Measurements from ENCODE around the gene GTPBP10.
A peak's percentile ranks its signal among the peaks of the same experiment; 100 is the strongest.
"Not testable (repeated sequence)": the region's sequence is repeated elsewhere in the genome, so short reads cannot be mapped to it uniquely, and the experiment has no call there.

The GTPBP10 gene

GRCh38 chr7:90326500-90326899 lies 20.0 kb upstream of the GTPBP10 start:
- H3K4me3 ChIP-seq (ENCODE audit: low read depth, low read length) = no peak overlapping the region
- no peak for DNase-seq (ENCODE audit: low read depth, low spot score)
- no peak for TF ChIP-seq CTCF (IDR thresholded peaks at IDR 0.05; ENCODE audit: insufficient read depth, low read length, missing control alignments)
- ChIA-PET CTCF (no interaction called here), POLR2A (no interaction called here)

GRCh38 chr7:90334193-90334843 lies 12.2 kb upstream of the GTPBP10 start:
- POLR2A ChIA-PET = no interaction called here
- no peak for DNase-seq (ENCODE audit: low read depth, low spot score)
- H3K4me3 ChIP-seq (ENCODE audit: low read depth, low read length) = no peak overlapping the region
- CTCF ChIA-PET = interaction anchor here (1.5 kb wide), 1 partner anchor 12 kb away, joined by 8 read pairs; the partner anchor contains the start of gene GTPBP10
- TF ChIP-seq CTCF (IDR thresholded peaks at IDR 0.05; ENCODE audit: insufficient read depth, low read length, missing control alignments) = no peak

GRCh38 chr7:90334926-90335325 lies 11.6 kb upstream of the GTPBP10 start:
- DNase-seq (ENCODE audit: low read depth, low spot score); POLR2A ChIA-PET; H3K4me3 ChIP-seq (ENCODE audit: low read depth, low read length): not testable (repeated sequence)
- CTCF ChIA-PET = interaction anchor here (1.5 kb wide), 1 partner anchor 11 kb away, joined by 8 read pairs; the partner anchor contains the start of gene GTPBP10

GRCh38 chr7:90337106-90337505 lies 9.4 kb upstream of the GTPBP10 start:
- ChIA-PET CTCF (interaction anchor here (1.6 kb wide), 1 partner anchor 9 kb away, joined by 10 read pairs; the partner anchor contains the start of gene GTPBP10), POLR2A (no interaction called here)
- TF ChIP-seq CTCF (IDR thresholded peaks at IDR 0.05; ENCODE audit: insufficient read depth, low read length, missing control alignments) = no peak
- no peak overlapping the region for H3K4me3 ChIP-seq (ENCODE audit: low read depth, low read length)
- DNase-seq (ENCODE audit: low read depth, low spot score) = no peak

- ChIA-PET CTCF (interaction anchor here (1.0 to 2.5 kb wide), 11 partner anchors 8 to 191 kb away, joined by 3 to 12 read pairs (median 6); partner anchors contain the start of gene STEAP1), POLR2A (interaction anchor here (1.0 kb wide), 1 partner anchor 59 kb away, joined by 4 read pairs; the partner anchor contains the start of gene CLDN12)
- no peak for TF ChIP-seq CTCF (IDR thresholded peaks at IDR 0.05; ENCODE audit: insufficient read depth, low read length, missing control alignments)
- H3K4me3 ChIP-seq (ENCODE audit: low read depth, low read length) = no peak overlapping the region
- DNase-seq (ENCODE audit: low read depth, low spot score) = no peak
Measured at GRCh38 chr7:90345016-90345415, 1.5 kb upstream of the GTPBP10 start.

GRCh38 chr7:90345595-90346335 lies 751 bp upstream of the GTPBP10 start:
- peak overlapping the region; percentile 96 for H3K4me3 ChIP-seq (ENCODE audit: low read depth, low read length)
- ChIA-PET POLR2A (interaction anchor here (0.6 to 1.0 kb wide), 4 partner anchors 28 to 58 kb away, joined by 3 to 4 read pairs (median 4); partner anchors contain the start of gene CLDN12), CTCF (interaction anchor here (0.7 to 2.5 kb wide), 29 partner anchors 9 to 192 kb away, joined by 3 to 12 read pairs (median 4); partner anchors contain the start of genes CLDN12 and STEAP2)
- DNase-seq (ENCODE audit: low read depth, low spot score) = no peak
- no peak for TF ChIP-seq CTCF (IDR thresholded peaks at IDR 0.05; ENCODE audit: insufficient read depth, low read length, missing control alignments)
